Neuron (in vitro differentiated cells): Measurements from ENCODE around the gene ILF3.

Experiments used
- H2AFZ ChIP-seq: one replicate; pipeline ENCODE4 v1.6.1; 2013; ENCODE audit warnings: low read depth, mild to moderate bottlenecking, inconsistent platforms, low read length, moderate library complexity
- H3K27me3 ChIP-seq: one replicate; pipeline ENCODE4 v1.6.1; 2013; ENCODE audit warnings: low read length; ENCODE audit not compliant: insufficient read depth
- H3K36me3 ChIP-seq: one replicate; pipeline ENCODE4 v1.6.1; 2013; ENCODE audit warnings: low read length; ENCODE audit not compliant: insufficient read depth
- H3K4me1 ChIP-seq: one replicate; pipeline ENCODE4 v1.6.1; 2013; ENCODE audit warnings: low read length; ENCODE audit not compliant: insufficient read depth
- H3K4me3 ChIP-seq: 2 replicates; pipeline ENCODE4 v1.5.1; 2013; ENCODE audit warnings: mild to moderate bottlenecking, low read length, moderate library complexity
- H3K9me3 ChIP-seq: one replicate; pipeline ENCODE4 v1.6.1; 2013; ENCODE audit warnings: low read length

Gene ILF3

GRCh38 chr19:10701955-10702525 lies 47.9 kb downstream of the ILF3 start:
- H3K4me3 ChIP-seq = peak overlapping the region; percentile 72
- H3K27me3 ChIP-seq = no peaks in the 10 kb centered on the region
- peak overlapping the region; percentile 64 for H2AFZ ChIP-seq
- no peaks in the 10 kb centered on the region for H3K9me3 ChIP-seq
- H3K36me3 ChIP-seq = peaks cover 7% of the 10 kb centered on the region
- peaks cover 5% of the 10 kb centered on the region for H3K4me1 ChIP-seq

DNA sequence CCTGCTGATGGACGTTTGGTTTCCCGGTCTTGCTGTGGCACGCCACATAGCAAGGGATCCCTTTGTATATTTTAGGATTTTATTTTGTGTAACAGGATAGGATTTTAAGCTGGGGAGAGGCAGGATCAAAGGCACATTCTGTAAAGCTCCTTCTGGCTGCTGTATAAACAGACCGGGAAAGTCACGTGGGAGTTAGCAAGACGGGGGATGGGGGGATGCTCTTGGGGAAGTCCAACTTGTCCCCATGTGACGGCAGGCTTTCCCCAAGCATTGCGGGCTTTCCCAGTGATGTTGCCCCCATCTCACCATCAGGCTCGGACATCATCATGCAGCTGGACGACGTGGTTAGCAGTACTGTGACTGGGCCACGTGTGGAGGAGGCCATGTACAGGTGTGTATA lies 52.8 kb downstream of the ILF3 start:
- Histone ChIP-seq H3K27me3 (no peaks in the 10 kb centered on the region), H2AFZ (no peak overlapping the region), H3K4me1 (peaks cover 4% of the 10 kb centered on the region), H3K4me3 (no peak overlapping the region), H3K36me3 (peaks cover 22% of the 10 kb centered on the region), H3K9me3 (no peaks in the 10 kb centered on the region)

- Histone ChIP-seq H3K27me3 (no peaks in the 10 kb centered on the region), H2AFZ (no peak overlapping the region), H3K9me3 (no peaks in the 10 kb centered on the region), H3K4me1 (no peaks in the 10 kb centered on the region), H3K36me3 (peaks cover 22% of the 10 kb centered on the region), H3K4me3 (no peak overlapping the region)
These were observed 53.3 kb downstream of the ILF3 start for GRCh38 chr19:10707440-10707839.

- no peaks in the 10 kb centered on the region for H3K4me1 ChIP-seq
- H3K9me3 ChIP-seq = no peaks in the 10 kb centered on the region
These were observed 54.1 kb downstream of the ILF3 start for GRCh38 chr19:10708291-10708690.

GRCh38 chr19:10712045-10712444 lies 57.9 kb downstream of the ILF3 start:
- H3K4me3 ChIP-seq = no peak overlapping the region
- H3K36me3 ChIP-seq = peaks cover 25% of the 10 kb centered on the region
- H3K9me3 ChIP-seq = no peaks in the 10 kb centered on the region
- H2AFZ ChIP-seq = no peak overlapping the region
- no peaks in the 10 kb centered on the region for H3K27me3 ChIP-seq
- no peaks in the 10 kb centered on the region for H3K4me1 ChIP-seq

More at GRCh38 chr19:10708291-10708690, 54.1 kb downstream of the ILF3 start:
- Histone ChIP-seq H2AFZ (no peak overlapping the region), H3K4me3 (no peak overlapping the region), H3K36me3 (peaks cover 29% of the 10 kb centered on the region), H3K27me3 (no peaks in the 10 kb centered on the region)

DNA sequence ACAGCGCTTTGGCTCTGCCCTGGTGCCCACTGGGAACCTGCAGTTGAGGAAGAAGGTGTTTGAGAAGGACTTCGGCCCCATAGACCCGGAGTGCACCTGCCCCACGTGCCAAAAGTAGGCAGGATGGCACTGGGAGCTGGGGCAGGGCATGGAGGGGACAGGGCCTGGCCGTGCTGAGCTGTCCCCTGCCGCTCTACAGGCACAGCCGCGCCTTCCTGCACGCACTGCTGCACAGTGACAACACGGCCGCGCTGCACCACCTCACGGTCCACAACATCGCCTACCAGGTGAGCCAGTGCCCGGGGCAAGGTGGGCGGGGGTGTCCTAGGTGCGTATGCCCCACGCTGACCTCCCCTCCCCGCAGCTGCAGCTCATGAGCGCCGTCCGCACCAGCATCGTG lies 58.6 kb downstream of the ILF3 start:
- Histone ChIP-seq H3K4me3 (no peak overlapping the region), H3K4me1 (no peaks in the 10 kb centered on the region), H2AFZ (no peak overlapping the region), H3K9me3 (no peaks in the 10 kb centered on the region), H3K27me3 (no peaks in the 10 kb centered on the region), H3K36me3 (peaks cover 24% of the 10 kb centered on the region)

DNA sequence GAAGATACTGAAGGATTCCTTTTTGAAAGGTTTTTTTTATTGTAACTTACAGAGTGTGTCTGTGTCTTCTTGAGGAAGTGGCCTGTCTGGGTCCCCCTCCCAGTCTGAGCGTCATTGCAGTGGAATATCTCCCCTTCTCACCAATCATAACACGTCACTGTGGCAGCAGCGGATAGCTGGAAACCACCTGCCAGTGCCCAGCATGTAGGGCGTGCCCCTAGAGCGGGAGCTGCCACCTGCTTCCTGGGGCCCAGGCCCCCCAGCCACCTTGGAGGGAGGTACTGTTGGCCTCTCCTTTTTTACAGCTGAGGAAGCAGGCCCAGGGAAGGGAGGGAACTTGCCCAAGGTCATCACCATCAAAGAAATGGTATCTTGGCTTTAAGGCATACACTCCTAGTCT lies 59.2 kb downstream of the ILF3 start:
- Histone ChIP-seq H3K27me3 (no peaks in the 10 kb centered on the region), H3K9me3 (no peaks in the 10 kb centered on the region), H3K4me1 (no peaks in the 10 kb centered on the region), H2AFZ (no peak overlapping the region), H3K4me3 (no peak overlapping the region), H3K36me3 (peaks cover 21% of the 10 kb centered on the region)

GRCh38 chr19:10717054-10717355 lies 62.9 kb downstream of the ILF3 start:
- peaks cover 14% of the 10 kb centered on the region for H3K36me3 ChIP-seq
- no peaks in the 10 kb centered on the region for H3K27me3 ChIP-seq
- H3K4me1 ChIP-seq = peaks cover 13% of the 10 kb centered on the region
- H3K9me3 ChIP-seq = no peaks in the 10 kb centered on the region
- H3K4me3 ChIP-seq = peak overlapping the region; percentile 14
- peak overlapping the region; percentile 33 for H2AFZ ChIP-seq

- Histone ChIP-seq H3K27me3 (no peaks in the 10 kb centered on the region), H3K4me3 (peak within 1 kb of the TSS; percentile 88), H3K36me3 (peaks cover 13% of the 10 kb centered on the region), H3K9me3 (no peaks in the 10 kb centered on the region), H3K4me1 (peaks cover 13% of the 10 kb centered on the region), H2AFZ (peak within 1 kb of the TSS; percentile 62)
These were observed 63.4 kb downstream of the ILF3 start, which contains the start of gene DNM2 for GRCh38 chr19:10717356-10718204. DNM2 (plus strand) TSS chr19:10718079; CDS start chr19:10718243, 164 bp downstream.

GRCh38 chr19:10718205-10719196 lies 64.4 kb downstream of the ILF3 start:
- Histone ChIP-seq H3K9me3 (no peaks in the 10 kb centered on the region), H3K4me1 (peaks cover 13% of the 10 kb centered on the region), H3K36me3 (peaks cover 5% of the 10 kb centered on the region), H3K4me3 (peak overlapping the region; percentile 88), H3K27me3 (no peaks in the 10 kb centered on the region), H2AFZ (peak overlapping the region; percentile 62)

- Histone ChIP-seq H3K4me1 (peaks cover 13% of the 10 kb centered on the region), H3K4me3 (peak overlapping the region; percentile 88), H3K27me3 (no peaks in the 10 kb centered on the region), H3K9me3 (no peaks in the 10 kb centered on the region), H2AFZ (no peak overlapping the region), H3K36me3 (peaks cover 8% of the 10 kb centered on the region)
These were observed 65.4 kb downstream of the ILF3 start for GRCh38 chr19:10719466-10719961.

- no peak overlapping the region for H3K4me3 ChIP-seq
- H2AFZ ChIP-seq = no peak overlapping the region
- H3K36me3 ChIP-seq = peaks cover 10% of the 10 kb centered on the region
- H3K9me3 ChIP-seq = no peaks in the 10 kb centered on the region
- H3K27me3 ChIP-seq = no peaks in the 10 kb centered on the region
- H3K4me1 ChIP-seq = peaks cover 13% of the 10 kb centered on the region
These were observed 66.5 kb downstream of the ILF3 start for GRCh38 chr19:10720607-10721125.
